OCI-LY3 (cell line): ENCODE measurements around the gene OCIAD1.

ENCODE experiments used
- EZH2phosphoT487 ChIP-seq: fragments of 200-600 bp; shearing (Covaris generic); IDR thresholded peaks from 2 replicates; pipeline ENCODE4 v1.6.1; 2018; ENCODE audit warnings: antibody characterized with exemption, mixed run types, low read depth
- TF ChIP-seq, protein P1 (sequence below): fragments of 200-600, 300-600 bp; sonication (generic); IDR thresholded peaks from 2 replicates; pipeline ENCODE4 v1.5.1; 2014; ENCODE audit warnings: antibody characterized with exemption, low read length, low read depth

DNA sequence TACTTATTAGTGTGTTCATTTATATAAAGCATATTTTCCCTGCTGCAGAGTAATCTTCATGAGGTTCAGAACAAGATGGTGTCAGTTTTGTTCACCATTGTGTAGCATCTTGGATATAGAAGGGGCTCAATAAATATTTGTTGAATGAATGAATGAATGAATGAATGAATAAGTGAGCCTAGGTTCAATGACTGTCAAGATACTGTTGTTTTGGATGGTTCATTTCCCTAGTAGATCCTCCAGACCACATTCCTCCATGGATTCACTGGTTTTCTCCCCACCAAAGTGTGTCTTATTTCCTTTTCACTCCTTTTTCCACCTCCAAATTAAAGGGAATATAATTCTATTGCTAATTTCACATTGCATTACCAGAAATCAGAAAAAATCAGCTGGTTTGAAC is 77.8 kb downstream of the OCIAD1 start:
- TF ChIP-seq, protein P1, sequence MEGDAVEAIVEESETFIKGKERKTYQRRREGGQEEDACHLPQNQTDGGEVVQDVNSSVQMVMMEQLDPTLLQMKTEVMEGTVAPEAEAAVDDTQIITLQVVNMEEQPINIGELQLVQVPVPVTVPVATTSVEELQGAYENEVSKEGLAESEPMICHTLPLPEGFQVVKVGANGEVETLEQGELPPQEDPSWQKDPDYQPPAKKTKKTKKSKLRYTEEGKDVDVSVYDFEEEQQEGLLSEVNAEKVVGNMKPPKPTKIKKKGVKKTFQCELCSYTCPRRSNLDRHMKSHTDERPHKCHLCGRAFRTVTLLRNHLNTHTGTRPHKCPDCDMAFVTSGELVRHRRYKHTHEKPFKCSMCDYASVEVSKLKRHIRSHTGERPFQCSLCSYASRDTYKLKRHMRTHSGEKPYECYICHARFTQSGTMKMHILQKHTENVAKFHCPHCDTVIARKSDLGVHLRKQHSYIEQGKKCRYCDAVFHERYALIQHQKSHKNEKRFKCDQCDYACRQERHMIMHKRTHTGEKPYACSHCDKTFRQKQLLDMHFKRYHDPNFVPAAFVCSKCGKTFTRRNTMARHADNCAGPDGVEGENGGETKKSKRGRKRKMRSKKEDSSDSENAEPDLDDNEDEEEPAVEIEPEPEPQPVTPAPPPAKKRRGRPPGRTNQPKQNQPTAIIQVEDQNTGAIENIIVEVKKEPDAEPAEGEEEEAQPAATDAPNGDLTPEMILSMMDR, result no peak
- TF ChIP-seq EZH2phosphoT487, result no peak
